Neural progenitor cell (in vitro differentiated cells): ENCODE measurements around the gene ADI1.

Experiments
- CTCF ChIP-seq: fragments of 200-600 bp; sonication (generic); IDR thresholded peaks from 2 replicates; pipeline ENCODE4 v1.5.1; 2017; ENCODE audit warnings: antibody characterized with exemption, mild to moderate bottlenecking
- EZH2phosphoT487 ChIP-seq: fragments of 200-600 bp; sonication (generic); IDR thresholded peaks from 2 replicates; pipeline ENCODE4 v1.6.1; 2017; ENCODE audit warnings: antibody characterized with exemption

GRCh38 chr2:3488855-3489763 is 30.2 kb downstream of the ADI1 start:
- TF ChIP-seq CTCF: no peak
- TF ChIP-seq EZH2phosphoT487: no peak
